Spinal cord (tissue), 10 donors: ENCODE measurements around the gene SH3PXD2B. TPM values are rescaled to one million over a fixed set of nuclear protein-coding genes. Genes with fewer than 3 reads are reported as not detected.

Experiments
- DNase-seq, 6 donors: peaks; one replicate each; pipeline versions ENCODE4 v3.0.0 to v3.0.0-alpha.2; 2013 to 2015; ENCODE audit warnings: low spot score in 6 of 6, low read depth in 4 of 6
- H3K27ac ChIP-seq: one replicate; pipeline ENCODE4 v1.5.1; 2013; ENCODE audit warnings: low read depth, low read length, control low read depth
- H3K27me3 ChIP-seq: one replicate; pipeline ENCODE4 v1.6.1; 2013; ENCODE audit warnings: low read length; ENCODE audit not compliant: control insufficient read depth, insufficient read depth
- H3K36me3 ChIP-seq: one replicate; pipeline ENCODE4 v1.6.1; 2013; ENCODE audit warnings: low read length; ENCODE audit not compliant: control insufficient read depth, insufficient read depth
- H3K4me1 ChIP-seq: one replicate; pipeline ENCODE4 v1.6.1; 2013; ENCODE audit warnings: low read length; ENCODE audit not compliant: control insufficient read depth, insufficient read depth
- H3K4me3 ChIP-seq: one replicate; pipeline ENCODE4 v1.5.1; 2013; ENCODE audit warnings: low read depth, low read length, control low read depth
- H3K9me3 ChIP-seq: one replicate; pipeline ENCODE4 v1.6.1; 2013; ENCODE audit warnings: low read length; ENCODE audit not compliant: control insufficient read depth, insufficient read depth
- WGBS: methylation state at CpG from one replicate; pipeline ENCODE4 v1.1.5; 2013; ENCODE audit warnings: missing lambda C conversion rate; ENCODE audit not compliant: insufficient coverage; 5-methylcytosine and 5-hydroxymethylcytosine counted together
- polyA plus RNA-seq, 2 donors: library from polyadenylated mRNA; unstranded; fragments of 120-200 nt; gene quantifications; one replicate each; pipeline ENCODE4 v1.2.1, GENCODE V29; 2013; ENCODE audit not compliant: insufficient read length in 2 of 2
- total RNA-seq, 2 donors: library from RNA; depleted of rRNA in 1 of 2; stranded (reverse); fragments of 120-200 nt in 1 of 2; fragments of >200 nt in 1 of 2; gene quantifications; one replicate each; pipeline versions ENCODE4 v1.2.3 to v1.2.4, GENCODE V29; 2013 to 2014
- donor health status: healthy.

Gene SH3PXD2B
- total and polyA plus RNA-seq, 4 donors = 18.3 to 64.8 (median 42.5) TPM

DNA sequence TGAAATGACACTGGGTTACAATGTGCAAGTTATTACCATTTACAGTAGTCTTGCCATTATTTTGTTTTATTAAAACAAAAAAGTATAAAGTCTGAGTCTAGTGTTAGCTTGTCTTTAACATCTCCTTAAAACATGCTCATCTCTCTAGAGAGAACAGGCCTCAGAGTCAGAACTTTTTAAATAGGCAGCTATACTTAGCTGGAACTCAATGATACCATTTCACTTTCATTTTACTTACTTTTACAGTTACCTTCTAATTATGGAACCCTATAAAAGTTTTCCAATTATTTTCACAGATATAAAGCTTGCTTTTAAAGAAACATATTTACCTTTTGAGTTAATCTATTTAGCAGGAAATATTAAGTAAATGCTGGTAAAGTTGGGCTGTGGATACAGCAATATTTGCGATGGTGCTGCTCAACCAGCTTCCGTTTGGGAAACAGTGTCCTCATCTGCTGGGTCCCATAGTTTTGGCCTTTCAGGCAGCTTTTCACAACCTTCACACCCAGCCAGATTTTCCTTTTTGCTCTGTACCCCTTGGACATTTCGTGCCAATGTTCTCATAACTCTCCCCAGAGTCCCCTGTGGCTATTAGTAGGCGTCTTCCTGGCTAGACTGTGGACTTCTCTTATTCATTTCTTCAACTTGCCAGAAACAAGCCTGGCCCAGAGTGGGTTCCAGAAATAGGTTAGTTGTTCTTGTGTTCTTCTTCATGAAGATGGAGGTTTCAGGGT is 134.4 kb downstream of the SH3PXD2B start:
- Histone ChIP-seq H3K36me3 (no peaks in the 10 kb centered on the region), H3K27me3 (no peaks in the 10 kb centered on the region), H3K27ac (no peak overlapping the region), H3K4me1 (no peaks in the 10 kb centered on the region), H3K4me3 (no peak overlapping the region), H3K9me3 (no peaks in the 10 kb centered on the region)
- no peak for DNase-seq
- 94% methylated on average over 3 of the region's 4 CpGs for WGBS

GRCh38 chr5:172315587-172316493 is 138.5 kb downstream of the SH3PXD2B start:
- Histone ChIP-seq H3K9me3 (no peaks in the 10 kb centered on the region), H3K27me3 (no peaks in the 10 kb centered on the region), H3K36me3 (no peaks in the 10 kb centered on the region), H3K27ac (no peak overlapping the region), H3K4me1 (no peaks in the 10 kb centered on the region), H3K4me3 (no peak overlapping the region)
- WGBS = 89% methylated on average over 5 of the region's 11 CpGs
- DNase-seq = no peak

- no peaks in the 10 kb centered on the region for H3K4me1 ChIP-seq
- WGBS = 88% methylated on average over 2 of the region's 4 CpGs
Measured at GRCh38 chr5:172313915-172314314, 140.4 kb downstream of the SH3PXD2B start.

GRCh38 chr5:172312286-172312685 is 142.0 kb downstream of the SH3PXD2B start:
- Histone ChIP-seq H3K27me3 (no peaks in the 10 kb centered on the region), H3K4me1 (no peaks in the 10 kb centered on the region), H3K9me3 (no peaks in the 10 kb centered on the region), H3K27ac (no peak overlapping the region), H3K4me3 (no peak overlapping the region), H3K36me3 (no peaks in the 10 kb centered on the region)
- no peak for DNase-seq
- no CpG with 5 or more reads among the region's 1 CpG for WGBS

More at GRCh38 chr5:172313915-172314314, 140.4 kb downstream of the SH3PXD2B start:
- no peaks in the 10 kb centered on the region for H3K36me3 ChIP-seq
- DNase-seq = no peak
- no peaks in the 10 kb centered on the region for H3K9me3 ChIP-seq
- no peak overlapping the region for H3K4me3 ChIP-seq
- H3K27ac ChIP-seq = no peak overlapping the region
- H3K27me3 ChIP-seq = no peaks in the 10 kb centered on the region

DNA sequence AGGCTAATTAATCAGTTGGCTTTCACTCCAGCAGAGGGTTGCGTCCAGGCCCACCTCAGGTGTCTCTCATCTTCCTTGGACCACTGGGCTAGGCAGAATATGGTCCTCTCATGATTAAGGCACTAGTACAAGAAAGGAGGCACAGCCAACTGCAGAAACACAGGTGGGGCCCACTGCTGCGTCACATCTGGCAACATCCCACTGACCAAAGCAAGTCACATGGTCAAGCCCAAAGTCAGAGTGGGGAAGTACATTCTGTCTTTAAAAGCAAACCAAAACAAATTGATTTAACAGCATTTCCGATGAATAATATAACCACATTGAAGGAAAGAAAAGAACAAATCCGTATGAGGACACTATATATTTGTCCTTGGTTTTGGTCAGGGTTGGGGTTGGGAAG is 142.7 kb downstream of the SH3PXD2B start:
- no peak overlapping the region for H3K27ac ChIP-seq
- no peak overlapping the region for H3K4me3 ChIP-seq
- H3K4me1 ChIP-seq = no peaks in the 10 kb centered on the region
- no peaks in the 10 kb centered on the region for H3K27me3 ChIP-seq
- no peaks in the 10 kb centered on the region for H3K9me3 ChIP-seq
- H3K36me3 ChIP-seq = no peaks in the 10 kb centered on the region
- DNase-seq = no peak
- WGBS = 100% methylated on average over 1 of the region's 4 CpGs

GRCh38 chr5:172311026-172311425 is 143.3 kb downstream of the SH3PXD2B start:
- Histone ChIP-seq H3K4me1 (no peaks in the 10 kb centered on the region), H3K27me3 (no peaks in the 10 kb centered on the region), H3K9me3 (no peaks in the 10 kb centered on the region), H3K4me3 (no peak overlapping the region), H3K27ac (no peak overlapping the region), H3K36me3 (no peaks in the 10 kb centered on the region)
- no peak for DNase-seq
- 100% methylated on average over 4 of the region's 7 CpGs for WGBS

DNA sequence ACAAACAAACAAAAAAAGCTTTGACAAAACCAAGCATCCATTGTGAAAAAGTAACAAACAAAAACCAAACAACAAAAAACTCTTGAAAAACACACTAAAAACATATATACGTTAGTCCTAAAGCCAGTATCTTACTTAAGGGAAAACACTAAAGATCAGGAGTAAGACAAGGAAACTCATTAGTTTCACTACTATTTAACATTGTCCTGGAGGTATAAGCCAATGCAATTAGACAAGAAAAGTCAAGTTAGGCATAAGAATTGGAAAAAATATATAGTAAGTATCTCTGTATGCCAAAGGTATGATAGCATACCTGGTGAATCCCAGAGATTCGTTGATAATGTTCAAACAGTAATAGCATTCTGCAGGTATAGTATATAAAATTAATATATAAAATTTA is 148.9 kb downstream of the SH3PXD2B start:
- Histone ChIP-seq H3K9me3 (no peaks in the 10 kb centered on the region), H3K36me3 (no peaks in the 10 kb centered on the region), H3K27ac (no peak overlapping the region), H3K4me3 (no peak overlapping the region), H3K4me1 (no peaks in the 10 kb centered on the region), H3K27me3 (no peaks in the 10 kb centered on the region)
- DNase-seq = no peak
- WGBS = no CpG with 5 or more reads among the region's 2 CpGs

DNA sequence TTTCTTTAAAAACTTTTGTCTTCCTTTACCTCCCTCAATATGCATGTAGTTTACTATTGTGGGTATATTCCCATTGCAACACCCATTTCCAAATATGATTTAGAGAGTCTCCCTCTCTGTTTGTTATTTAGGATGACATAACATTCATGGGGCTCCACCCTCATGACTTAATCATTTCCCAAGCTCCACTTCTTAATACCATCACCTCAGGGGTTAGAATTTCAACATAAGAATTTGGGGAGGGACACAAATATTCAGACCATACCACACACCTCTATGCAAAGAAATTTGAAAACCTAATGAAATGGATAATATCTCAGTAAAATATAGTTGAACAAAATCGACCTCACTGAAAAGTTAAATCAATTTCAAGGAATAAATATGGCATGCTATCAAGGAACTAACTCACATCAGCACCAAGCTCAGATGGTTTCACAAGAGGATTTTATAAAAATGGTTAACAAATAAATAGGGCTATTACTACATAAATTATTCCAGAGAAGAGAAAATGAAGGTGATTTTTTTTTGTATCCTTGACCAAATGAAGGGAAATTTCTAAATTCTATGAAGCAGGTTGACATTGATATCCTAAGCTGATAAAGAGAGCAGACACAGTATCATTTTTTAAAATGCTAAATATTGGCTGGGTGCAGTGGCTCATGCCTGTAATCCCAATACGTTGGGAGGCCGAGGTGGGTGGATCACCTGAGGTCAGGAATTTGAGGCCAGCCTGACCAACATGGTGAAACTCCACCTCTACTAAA is 150.6 kb downstream of the SH3PXD2B start:
- no peak for DNase-seq
- no peaks in the 10 kb centered on the region for H3K4me1 ChIP-seq
- no peaks in the 10 kb centered on the region for H3K27me3 ChIP-seq
- H3K36me3 ChIP-seq = no peaks in the 10 kb centered on the region
- H3K4me3 ChIP-seq = no peak overlapping the region
- WGBS = no CpG with 5 or more reads among the region's 3 CpGs
- H3K9me3 ChIP-seq = no peaks in the 10 kb centered on the region
- no peak overlapping the region for H3K27ac ChIP-seq

- DNase-seq = no peak
- 21% methylated on average over 4 of the region's 5 CpGs for WGBS
- H3K9me3 ChIP-seq = no peaks in the 10 kb centered on the region
- H3K4me1 ChIP-seq = no peaks in the 10 kb centered on the region
- no peak overlapping the region for H3K27ac ChIP-seq
- no peak overlapping the region for H3K4me3 ChIP-seq
- no peaks in the 10 kb centered on the region for H3K27me3 ChIP-seq
- H3K36me3 ChIP-seq = no peaks in the 10 kb centered on the region
Measured at GRCh38 chr5:172303162-172303561, 151.2 kb downstream of the SH3PXD2B start.
